ENCODE results near the gene SLC25A3.

DNA sequence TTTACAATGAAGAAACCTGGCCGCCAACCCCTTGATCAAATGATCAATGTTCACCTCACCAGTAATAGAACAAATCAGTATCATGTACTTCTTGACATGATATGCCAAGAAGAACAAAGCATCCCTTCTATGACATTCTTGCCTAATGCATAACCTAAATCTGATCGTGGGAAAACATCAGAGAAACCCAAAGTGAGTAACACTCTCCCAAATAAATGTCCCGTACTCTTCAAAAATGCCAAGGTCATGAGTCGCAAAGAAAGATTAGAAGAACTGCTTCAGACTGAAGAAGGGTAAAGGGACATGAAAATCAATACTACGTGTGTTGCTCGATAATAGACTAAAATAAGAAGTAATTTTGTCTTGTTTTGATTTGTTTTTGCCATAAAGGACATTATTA lies 11.4 kb upstream of the SLC25A3 start:
- TF ChIP-seq, protein P1, sequence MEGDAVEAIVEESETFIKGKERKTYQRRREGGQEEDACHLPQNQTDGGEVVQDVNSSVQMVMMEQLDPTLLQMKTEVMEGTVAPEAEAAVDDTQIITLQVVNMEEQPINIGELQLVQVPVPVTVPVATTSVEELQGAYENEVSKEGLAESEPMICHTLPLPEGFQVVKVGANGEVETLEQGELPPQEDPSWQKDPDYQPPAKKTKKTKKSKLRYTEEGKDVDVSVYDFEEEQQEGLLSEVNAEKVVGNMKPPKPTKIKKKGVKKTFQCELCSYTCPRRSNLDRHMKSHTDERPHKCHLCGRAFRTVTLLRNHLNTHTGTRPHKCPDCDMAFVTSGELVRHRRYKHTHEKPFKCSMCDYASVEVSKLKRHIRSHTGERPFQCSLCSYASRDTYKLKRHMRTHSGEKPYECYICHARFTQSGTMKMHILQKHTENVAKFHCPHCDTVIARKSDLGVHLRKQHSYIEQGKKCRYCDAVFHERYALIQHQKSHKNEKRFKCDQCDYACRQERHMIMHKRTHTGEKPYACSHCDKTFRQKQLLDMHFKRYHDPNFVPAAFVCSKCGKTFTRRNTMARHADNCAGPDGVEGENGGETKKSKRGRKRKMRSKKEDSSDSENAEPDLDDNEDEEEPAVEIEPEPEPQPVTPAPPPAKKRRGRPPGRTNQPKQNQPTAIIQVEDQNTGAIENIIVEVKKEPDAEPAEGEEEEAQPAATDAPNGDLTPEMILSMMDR (tag by site-specific recombination; IDR thresholded peaks at IDR 0.05) = no peak
- TF ChIP-seq ZNF792 (tag by site-specific recombination; IDR thresholded peaks at IDR 0.05) = no peak
- TF ChIP-seq ZNF121 (tag by site-specific recombination; IDR thresholded peaks at IDR 0.05) = no peak
- TF ChIP-seq GLI2 (tag by site-specific recombination; IDR thresholded peaks at IDR 0.05; ENCODE audit: borderline replicate concordance, low read depth) = no peak
- TF ChIP-seq ZNF274 (IDR thresholded peaks at IDR 0.05; ENCODE audit: low read length) = no peak
- no peak for TF ChIP-seq ZNF274 (tag by site-specific recombination; IDR thresholded peaks at IDR 0.05; ENCODE audit: borderline replicate concordance)
- TF ChIP-seq, protein P2, sequence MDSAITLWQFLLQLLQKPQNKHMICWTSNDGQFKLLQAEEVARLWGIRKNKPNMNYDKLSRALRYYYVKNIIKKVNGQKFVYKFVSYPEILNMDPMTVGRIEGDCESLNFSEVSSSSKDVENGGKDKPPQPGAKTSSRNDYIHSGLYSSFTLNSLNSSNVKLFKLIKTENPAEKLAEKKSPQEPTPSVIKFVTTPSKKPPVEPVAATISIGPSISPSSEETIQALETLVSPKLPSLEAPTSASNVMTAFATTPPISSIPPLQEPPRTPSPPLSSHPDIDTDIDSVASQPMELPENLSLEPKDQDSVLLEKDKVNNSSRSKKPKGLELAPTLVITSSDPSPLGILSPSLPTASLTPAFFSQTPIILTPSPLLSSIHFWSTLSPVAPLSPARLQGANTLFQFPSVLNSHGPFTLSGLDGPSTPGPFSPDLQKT (IDR thresholded peaks at IDR 0.05; ENCODE audit: borderline replicate concordance, low read depth, low read length) = no peak
- TF ChIP-seq HOXD13 (CRISPR knock-in tag; IDR thresholded peaks at IDR 0.05; ENCODE audit: borderline replicate concordance) = no peak

Data from HEK293 (cell line).